OCI-LY3 (cell line): ENCODE measurements around the gene CDCA3.

Experiments
- CTCF ChIP-seq: fragments of 200-600, 300-600 bp; sonication (generic); IDR thresholded peaks from 2 replicates; pipeline ENCODE4 v1.5.1; 2014; ENCODE audit warnings: antibody characterized with exemption, low read length, low read depth
- EZH2phosphoT487 ChIP-seq: fragments of 200-600 bp; shearing (Covaris generic); IDR thresholded peaks from 2 replicates; pipeline ENCODE4 v1.6.1; 2018; ENCODE audit warnings: antibody characterized with exemption, mixed run types, low read depth

- no peak for TF ChIP-seq EZH2phosphoT487
- TF ChIP-seq CTCF = no peak
Observed at GRCh38 chr12:6846316-6846869, 4.7 kb downstream of the CDCA3 start.
